IMR-90 (cell line): ENCODE results near the gene CDK12. TPM values are rescaled to one million over a fixed set of nuclear protein-coding genes. Genes with fewer than 3 reads are reported as not detected.

Experiments
- ATAC-seq: fragments of 200-7000 bp; cut with Tn5 transposase; 2 replicates; pipeline ENCODE4 v1.9.1; 2020; ENCODE audit warnings: low read depth, mild to moderate bottlenecking, moderate library complexity
- BruUV-seq: library from RNA; stranded (reverse); fragments of 400-500 nt; replicated peaks from 2 replicates; lab custom pipeline; 2021; lab: Mats Ljungman, UMichigan
- CTCF ChIA-PET: fragments of 300-600 bp; formaldehyde crosslinking; extraction: SDS; loops from one replicate; lab custom pipeline; 2021; ENCODE audit warnings: antibody characterized with exemption; lab: Yijun Ruan, JAX
- POLR2A ChIA-PET: fragments of 300-600 bp; sonication (Branson Sonifier 250); formaldehyde crosslinking; loops from one replicate; lab custom pipeline; 2022; ENCODE audit warnings: antibody characterized with exemption; ENCODE audit not compliant: unreplicated experiment; lab: Charles Lee
- DNase-seq: peaks from one replicate; pipeline ENCODE4 v3.0.0; 2013
- H2AFZ ChIP-seq: replicated peaks from 2 replicates; pipeline ENCODE3; 2013; ENCODE audit warnings: low read length, mild to moderate bottlenecking; ENCODE audit not compliant: poor library complexity
- H2AK5ac ChIP-seq: 2 replicates; pipeline ENCODE4 v1.6.1; 2013; ENCODE audit warnings: low read depth, low read length, inconsistent platforms
- H2AK9ac ChIP-seq: replicated peaks from 2 replicates; pipeline ENCODE3; 2013; ENCODE audit warnings: mild to moderate bottlenecking, low read depth, low read length, moderate library complexity; ENCODE audit not compliant: poor library complexity
- H2BK120ac ChIP-seq: 2 replicates; pipeline ENCODE4 v1.6.1; 2013; ENCODE audit warnings: low read depth, low read length, inconsistent platforms
- H2BK15ac ChIP-seq: 3 replicates; pipeline ENCODE4 v1.6.1; 2013; ENCODE audit warnings: low read depth, low read length, inconsistent platforms
- H2BK20ac ChIP-seq: 2 replicates; pipeline ENCODE4 v1.6.1; 2013; ENCODE audit warnings: low read depth, mild to moderate bottlenecking, inconsistent platforms, low read length, moderate library complexity
- H2BK5ac ChIP-seq: 2 replicates; pipeline ENCODE4 v1.6.1; 2013; ENCODE audit warnings: mild to moderate bottlenecking, low read depth, low read length, inconsistent platforms; ENCODE audit not compliant: poor library complexity, severe bottlenecking
- H3K14ac ChIP-seq: replicated peaks from 2 replicates; pipeline ENCODE4 v1.6.1; 2013; ENCODE audit warnings: low read depth, low read length, inconsistent platforms
- H3K18ac ChIP-seq: 2 replicates; pipeline ENCODE4 v1.6.1; 2013; ENCODE audit warnings: low read depth, low read length, control low read depth
- H3K23ac ChIP-seq: 2 replicates; pipeline ENCODE4 v1.6.1; 2013; ENCODE audit warnings: low read depth, low read length, inconsistent platforms
- H3K27ac ChIP-seq: 2 replicates; pipeline ENCODE4 v1.5.1; 2013; ENCODE audit warnings: mild to moderate bottlenecking, control low read depth, low read length; ENCODE audit not compliant: insufficient read depth
- H3K27me3 ChIP-seq: 2 replicates; pipeline ENCODE4 v1.6.1; 2013; ENCODE audit warnings: low read length; ENCODE audit not compliant: control insufficient read depth, insufficient read depth
- H3K36me3 ChIP-seq: 2 replicates; pipeline ENCODE4 v1.6.1; 2013; ENCODE audit warnings: low read length, mixed read lengths; ENCODE audit not compliant: control insufficient read depth, insufficient read depth
- H3K4ac ChIP-seq: 2 replicates; pipeline ENCODE4 v1.6.1; 2013; ENCODE audit warnings: low read depth, low read length, inconsistent platforms
- H3K4me1 ChIP-seq: 2 replicates; pipeline ENCODE4 v1.6.1; 2013; ENCODE audit warnings: low read length, mixed read lengths; ENCODE audit not compliant: control insufficient read depth, insufficient read depth
- H3K4me2 ChIP-seq: 2 replicates; pipeline ENCODE4 v1.6.1; 2013; ENCODE audit warnings: low read depth, mild to moderate bottlenecking, control low read depth, low read length, moderate library complexity
- H3K4me3 ChIP-seq: 2 replicates; pipeline ENCODE4 v1.5.1; 2013; ENCODE audit warnings: low read depth, mild to moderate bottlenecking, control low read depth, low read length, moderate library complexity; ENCODE audit not compliant: insufficient read depth
- H3K56ac ChIP-seq: 2 replicates; pipeline ENCODE4 v1.6.1; 2013; ENCODE audit warnings: low read length, inconsistent platforms; ENCODE audit not compliant: insufficient read depth; ENCODE audit errors: extremely low read depth
- H3K79me1 ChIP-seq, 2 experiments: 2 replicates each; pipeline ENCODE4 v1.6.1; 2013; ENCODE audit warnings: low read length in 2 of 2, inconsistent platforms in 1 of 2, low read depth in 1 of 2
- H3K9ac ChIP-seq: 2 replicates; pipeline ENCODE4 v1.6.1; 2013; ENCODE audit warnings: low read depth, low read length, control low read depth
- H3K9me1 ChIP-seq: 2 replicates; pipeline ENCODE4 v1.6.1; 2013; ENCODE audit warnings: low read length, inconsistent platforms; ENCODE audit not compliant: insufficient read depth
- H3K9me3 ChIP-seq: 2 replicates; pipeline ENCODE4 v1.6.1; 2013; ENCODE audit warnings: low read length; ENCODE audit not compliant: control insufficient read depth, insufficient read depth
- H4K20me1 ChIP-seq: 2 replicates; pipeline ENCODE4 v1.6.1; 2013; ENCODE audit warnings: low read length, inconsistent platforms; ENCODE audit not compliant: insufficient read depth
- H4K5ac ChIP-seq: 2 replicates; pipeline ENCODE4 v1.6.1; 2013; ENCODE audit warnings: mild to moderate bottlenecking, low read depth, low read length, control low read depth
- H4K8ac ChIP-seq, 2 experiments: 2 replicates each; pipeline ENCODE4 v1.6.1; 2013; ENCODE audit warnings: low read depth in 2 of 2, low read length in 2 of 2, control low read depth in 1 of 2, inconsistent platforms in 1 of 2
- H4K91ac ChIP-seq: 2 replicates; pipeline ENCODE4 v1.6.1; 2013; ENCODE audit warnings: low read depth, low read length, inconsistent platforms; ENCODE audit not compliant: insufficient read depth
- BHLHE40 ChIP-seq: fragments of 150-350 bp; IDR thresholded peaks from 2 replicates; pipeline ENCODE4 v1.6.1; 2016; ENCODE audit warnings: mild to moderate bottlenecking, low read depth, low read length
- CEBPB ChIP-seq: IDR thresholded peaks from 2 replicates; pipeline ENCODE4 v1.6.1; 2012; ENCODE audit warnings: low read depth, low read length, improper control_type of control experiment
- FOS ChIP-seq: fragments of 150-350 bp; IDR thresholded peaks from 2 replicates; pipeline ENCODE4 v1.6.1; 2016; ENCODE audit warnings: low read depth, low read length
- MAZ ChIP-seq: IDR thresholded peaks from 2 replicates; pipeline ENCODE4 v1.6.1; 2012; ENCODE audit warnings: low read depth, mild to moderate bottlenecking, low read length, improper control_type of control experiment, moderate library complexity, borderline replicate concordance
- MXI1 ChIP-seq: IDR thresholded peaks from 2 replicates; pipeline ENCODE4 v1.6.1; 2012; ENCODE audit warnings: low read depth, mild to moderate bottlenecking, low read length, moderate library complexity, borderline replicate concordance
- NFE2L2 ChIP-seq: fragments of 150-350 bp; IDR thresholded peaks from 2 replicates; pipeline ENCODE4 v1.6.1; 2016; ENCODE audit warnings: low read depth, mild to moderate bottlenecking, low read length
- RAD21 ChIP-seq: IDR thresholded peaks from 2 replicates; pipeline ENCODE4 v1.6.1; 2012; ENCODE audit warnings: low read length, improper control_type of control experiment
- RCOR1 ChIP-seq: IDR thresholded peaks from 2 replicates; pipeline ENCODE4 v1.6.1; 2012; ENCODE audit warnings: mild to moderate bottlenecking, low read length, improper control_type of control experiment; ENCODE audit not compliant: insufficient replicate concordance
- RFX5 ChIP-seq: IDR thresholded peaks from 2 replicates; pipeline ENCODE4 v1.8.0; 2012; ENCODE audit warnings: low read depth, mild to moderate bottlenecking, low read length, moderate library complexity
- SMC3 ChIP-seq: fragments of 150-350 bp; IDR thresholded peaks from 2 replicates; pipeline ENCODE4 v1.6.1; 2016; ENCODE audit warnings: low read depth, mild to moderate bottlenecking, antibody characterized with exemption, low read length, moderate library complexity
- WGBS, 2 experiments: methylation state at CpG; one replicate each; pipeline versions ENCODE4 v1.1.5 to v1.1.7; 2013; ENCODE audit warnings: missing lambda C conversion rate in 2 of 2; ENCODE audit not compliant: insufficient read length in 1 of 2; ENCODE audit errors: extremely low coverage in 2 of 2; 5-methylcytosine and 5-hydroxymethylcytosine counted together
- dilution Hi-C: fragments of 300-500 bp; cut with HindIII; formaldehyde crosslinking; loops from one replicate; pipeline ENCODE4 v1.14.3; 2018; ENCODE audit warnings: low sequenced_read_pairs; ENCODE audit not compliant: unreplicated experiment
- in situ Hi-C: fragments of 300-500 bp; cut with MboI; formaldehyde crosslinking; loops from 3 replicates; pipeline ENCODE4 v1.14.3; 2019; ENCODE audit warnings: low sequenced_read_pairs, inconsistent platforms, mixed read lengths
- intact Hi-C: fragments of 100-400 bp; cut with micrococcal nuclease; formaldehyde crosslinking; loops from 2 replicates; pipeline ENCODE4 v1.10.0; 2022
- polyA plus RNA-seq, 3 experiments: library from polyadenylated mRNA; depleted of rRNA; stranded (reverse); fragments of >200 nt; gene quantifications; 2 replicates each; pipeline ENCODE4 v1.2.3, GENCODE V29; 2012; ENCODE audit warnings: low replicate concordance in 1 of 3
- total RNA-seq: library from RNA; depleted of rRNA; stranded (reverse); fragments of >200 nt; gene quantifications from 2 replicates; pipeline ENCODE4 v1.2.3, GENCODE V29; 2012
- TF ChIP-seq, protein P1 (sequence below): conservative IDR thresholded peaks from 2 replicates; pipeline ENCODE4 v1.5.1; 2012; ENCODE audit warnings: mild to moderate bottlenecking, low read depth, low read length, improper control_type of control experiment
- TF ChIP-seq, protein P2 (sequence below): fragments of 150-350 bp; IDR thresholded peaks from 2 replicates; pipeline ENCODE4 v1.6.1; 2016; ENCODE audit warnings: low read depth, mild to moderate bottlenecking, low read length, moderate library complexity, borderline replicate concordance
- TF ChIP-seq, protein P3 (sequence below): fragments of 150-350 bp; IDR thresholded peaks from 2 replicates; pipeline ENCODE4 v1.6.1; 2017; ENCODE audit warnings: mild to moderate bottlenecking, antibody characterized with exemption, low read length, low read depth

Gene CDK12
- total and polyA plus RNA-seq, 2 of the 4 experiments (the other 2 are of a cell fraction) = 16.1 to 27.1 TPM

GRCh38 chr17:39569126-39569525 lies 107.8 kb downstream of the CDK12 start:
- ATAC-seq = no peak
- peaks cover 24% of the 10 kb centered on the region for H3K36me3 ChIP-seq
- H3K23ac ChIP-seq = no peak overlapping the region
- H2AK9ac ChIP-seq = no peak overlapping the region
- peaks cover 2% of the 10 kb centered on the region; the same call in 1 of the 2 replicates for H3K9me3 ChIP-seq
- intact Hi-C loops = no loop called here
- H2BK5ac ChIP-seq = no peak overlapping the region
- no peak overlapping the region for H3K27ac ChIP-seq
- no peak overlapping the region for H3K4me3 ChIP-seq
- no peak overlapping the region for H4K91ac ChIP-seq
- no peak overlapping the region for H3K14ac ChIP-seq
- no peak for DNase-seq
- no peak overlapping the region for H2BK120ac ChIP-seq
- in situ Hi-C loops = no loop called here
- BruUV-seq = no TSS peak
- no peak overlapping the region for H2AK5ac ChIP-seq
- TF ChIP-seq RAD21 = no peak
- TF ChIP-seq NFE2L2 = no peak
- TF ChIP-seq, protein P1, sequence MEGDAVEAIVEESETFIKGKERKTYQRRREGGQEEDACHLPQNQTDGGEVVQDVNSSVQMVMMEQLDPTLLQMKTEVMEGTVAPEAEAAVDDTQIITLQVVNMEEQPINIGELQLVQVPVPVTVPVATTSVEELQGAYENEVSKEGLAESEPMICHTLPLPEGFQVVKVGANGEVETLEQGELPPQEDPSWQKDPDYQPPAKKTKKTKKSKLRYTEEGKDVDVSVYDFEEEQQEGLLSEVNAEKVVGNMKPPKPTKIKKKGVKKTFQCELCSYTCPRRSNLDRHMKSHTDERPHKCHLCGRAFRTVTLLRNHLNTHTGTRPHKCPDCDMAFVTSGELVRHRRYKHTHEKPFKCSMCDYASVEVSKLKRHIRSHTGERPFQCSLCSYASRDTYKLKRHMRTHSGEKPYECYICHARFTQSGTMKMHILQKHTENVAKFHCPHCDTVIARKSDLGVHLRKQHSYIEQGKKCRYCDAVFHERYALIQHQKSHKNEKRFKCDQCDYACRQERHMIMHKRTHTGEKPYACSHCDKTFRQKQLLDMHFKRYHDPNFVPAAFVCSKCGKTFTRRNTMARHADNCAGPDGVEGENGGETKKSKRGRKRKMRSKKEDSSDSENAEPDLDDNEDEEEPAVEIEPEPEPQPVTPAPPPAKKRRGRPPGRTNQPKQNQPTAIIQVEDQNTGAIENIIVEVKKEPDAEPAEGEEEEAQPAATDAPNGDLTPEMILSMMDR = no peak
- no peak for TF ChIP-seq RFX5
- TF ChIP-seq, protein P2, sequence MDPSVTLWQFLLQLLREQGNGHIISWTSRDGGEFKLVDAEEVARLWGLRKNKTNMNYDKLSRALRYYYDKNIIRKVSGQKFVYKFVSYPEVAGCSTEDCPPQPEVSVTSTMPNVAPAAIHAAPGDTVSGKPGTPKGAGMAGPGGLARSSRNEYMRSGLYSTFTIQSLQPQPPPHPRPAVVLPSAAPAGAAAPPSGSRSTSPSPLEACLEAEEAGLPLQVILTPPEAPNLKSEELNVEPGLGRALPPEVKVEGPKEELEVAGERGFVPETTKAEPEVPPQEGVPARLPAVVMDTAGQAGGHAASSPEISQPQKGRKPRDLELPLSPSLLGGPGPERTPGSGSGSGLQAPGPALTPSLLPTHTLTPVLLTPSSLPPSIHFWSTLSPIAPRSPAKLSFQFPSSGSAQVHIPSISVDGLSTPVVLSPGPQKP = no peak
- TF ChIP-seq SMC3 = no peak
- no peak for TF ChIP-seq BHLHE40
- TF ChIP-seq, protein P3, sequence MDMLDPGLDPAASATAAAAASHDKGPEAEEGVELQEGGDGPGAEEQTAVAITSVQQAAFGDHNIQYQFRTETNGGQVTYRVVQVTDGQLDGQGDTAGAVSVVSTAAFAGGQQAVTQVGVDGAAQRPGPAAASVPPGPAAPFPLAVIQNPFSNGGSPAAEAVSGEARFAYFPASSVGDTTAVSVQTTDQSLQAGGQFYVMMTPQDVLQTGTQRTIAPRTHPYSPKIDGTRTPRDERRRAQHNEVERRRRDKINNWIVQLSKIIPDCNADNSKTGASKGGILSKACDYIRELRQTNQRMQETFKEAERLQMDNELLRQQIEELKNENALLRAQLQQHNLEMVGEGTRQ = no peak
- TF ChIP-seq FOS = no peak
- no peak for TF ChIP-seq RCOR1
- TF ChIP-seq MAZ = no peak
- no peak for TF ChIP-seq MXI1
- no peak for TF ChIP-seq CEBPB
- 0 out of 2 replicates have a peak, but pooled peaks cover 3% of the 10 kb centered on the region for H3K9me1 ChIP-seq
- no peak overlapping the region for H3K4ac ChIP-seq
- H3K27me3 ChIP-seq = no peaks in the 10 kb centered on the region
- no peak overlapping the region for H2AFZ ChIP-seq
- H2BK20ac ChIP-seq = no peak overlapping the region
- no peak overlapping the region for H4K5ac ChIP-seq
- no peak overlapping the region for H2BK15ac ChIP-seq
- no peak overlapping the region for H4K8ac ChIP-seq
- no peaks in the 10 kb centered on the region for H3K4me1 ChIP-seq
- ChIA-PET CTCF (no interaction called here), POLR2A (no interaction called here)
- no peak overlapping the region for H3K4me2 ChIP-seq
- H3K56ac ChIP-seq = no peak overlapping the region
- dilution Hi-C loops = no loop called here
- H3K79me1 ChIP-seq = no peaks in the 10 kb centered on the region
- no peaks in the 10 kb centered on the region for H4K20me1 ChIP-seq
- no CpG with 5 or more reads among the region's 1 CpG for WGBS, 2 experiments
- no peak overlapping the region for H3K18ac ChIP-seq
- H3K9ac ChIP-seq = no peak overlapping the region
